Endothelial cell of umbilical vein (primary cell): ENCODE results near the gene ASPHD1. TPM values are rescaled to one million over a fixed set of nuclear protein-coding genes. Genes with fewer than 3 reads are reported as not detected.

Experiments
- BruUV-seq: library from RNA; stranded (reverse); fragments of 400-500 nt; replicated peaks from 2 replicates; lab custom pipeline; 2021; lab: Mats Ljungman, UMichigan
- CTCF ChIA-PET: fragments of 300-600, 350-600 bp; sonication (Branson Sonifier 250); formaldehyde crosslinking; loops from one replicate; lab custom pipeline; 2021; ENCODE audit warnings: antibody characterized with exemption, inconsistent platforms; lab: Charles Lee
- POLR2A ChIA-PET: fragments of 300-600, 350-600 bp; sonication (Branson Sonifier 250); formaldehyde crosslinking; loops from one replicate; lab custom pipeline; 2021; ENCODE audit warnings: antibody characterized with exemption, inconsistent platforms; lab: Charles Lee
- DNase-seq: peaks from one replicate; pipeline ENCODE4 v3.0.0-alpha.2; 2011; ENCODE audit warnings: low read depth, low spot score
- FAIRE-seq: peaks from 2 replicates; lab custom pipeline; 2011; peaks lifted over from hg19 to GRCh38; lab: Jason Lieb, UNC
- H2AFZ ChIP-seq: 2 replicates; pipeline ENCODE4 v1.6.0; 2012; ENCODE audit warnings: low read depth, low read length, control low read depth, inconsistent platforms
- H3K27ac ChIP-seq: 2 replicates; pipeline ENCODE4 v1.5.1; 2011; ENCODE audit warnings: low read depth, mild to moderate bottlenecking, control low read depth, low read length, moderate library complexity; ENCODE audit not compliant: insufficient read depth
- H3K27me3 ChIP-seq, 2 experiments: 2 replicates each; pipeline versions ENCODE4 v1.6.0 to v1.6.1; 2011; ENCODE audit warnings: low read length in 2 of 2, mixed read lengths in 1 of 2; ENCODE audit not compliant: control insufficient read depth in 2 of 2, insufficient read depth in 2 of 2
- H3K36me3 ChIP-seq, 2 experiments: 2 replicates in 1 of 2; 3 replicates in 1 of 2; pipeline ENCODE4 v1.5.1; 2011; ENCODE audit warnings: low read length in 2 of 2, mild to moderate bottlenecking in 1 of 2, moderate library complexity in 1 of 2; ENCODE audit not compliant: control insufficient read depth in 2 of 2, insufficient read depth in 2 of 2; ENCODE audit errors: extremely low read depth in 1 of 2
- H3K4me1 ChIP-seq: 3 replicates; pipeline ENCODE4 v1.5.1; 2011; ENCODE audit warnings: mild to moderate bottlenecking, low read length; ENCODE audit not compliant: control insufficient read depth, insufficient read depth; ENCODE audit errors: extremely low read depth
- H3K4me2 ChIP-seq: 2 replicates; pipeline ENCODE4 v1.6.1; 2011; ENCODE audit warnings: low read length, control low read depth, mixed read lengths; ENCODE audit not compliant: insufficient read depth
- H3K4me3 ChIP-seq, 3 experiments: fragments of 200-600 bp in 1 of 3; sonication (generic), shearing (Covaris generic) in 1 of 3; replicated peaks in 1 of 3; 2 replicates each; pipeline ENCODE4 v1.5.1; 2011 to 2016; ENCODE audit warnings: control low read depth in 3 of 3, low read length in 3 of 3, mild to moderate bottlenecking in 2 of 3, inconsistent platforms in 1 of 3, low read depth in 1 of 3, moderate library complexity in 1 of 3; ENCODE audit not compliant: insufficient read depth in 1 of 3
- H3K79me2 ChIP-seq: 2 replicates; pipeline ENCODE4 v1.6.0; 2012; ENCODE audit warnings: low read length, inconsistent platforms; ENCODE audit not compliant: control insufficient read depth, insufficient read depth
- H3K9ac ChIP-seq: replicated peaks from 2 replicates; pipeline ENCODE3; 2011; ENCODE audit warnings: low read length, control low read depth; ENCODE audit not compliant: insufficient read depth; ENCODE audit errors: extremely low read depth
- H3K9me1 ChIP-seq: replicated peaks from 3 replicates; pipeline ENCODE4 v1.6.0; 2011; ENCODE audit warnings: mild to moderate bottlenecking, low read length; ENCODE audit not compliant: control insufficient read depth, insufficient read depth; ENCODE audit errors: extremely low read depth
- H3K9me3 ChIP-seq: replicated peaks from 2 replicates; pipeline ENCODE4 v1.5.1; 2012; ENCODE audit warnings: low read length, inconsistent platforms; ENCODE audit not compliant: control insufficient read depth, insufficient read depth
- H4K20me1 ChIP-seq: replicated peaks from 2 replicates; pipeline ENCODE3; 2011; ENCODE audit warnings: mild to moderate bottlenecking, low read length; ENCODE audit not compliant: control insufficient read depth, insufficient read depth; ENCODE audit errors: extremely low read depth
- EZH2 ChIP-seq: IDR thresholded peaks from 2 replicates; pipeline ENCODE4 v1.6.1; 2012; ENCODE audit warnings: borderline replicate concordance, low read depth, mild to moderate bottlenecking, moderate library complexity, low read length, inconsistent platforms; ENCODE audit not compliant: severe bottlenecking
- FOS ChIP-seq: IDR thresholded peaks from 2 replicates; pipeline ENCODE4 v1.6.1; 2011; ENCODE audit warnings: mild to moderate bottlenecking, low read length, moderate library complexity, borderline replicate concordance; ENCODE audit not compliant: insufficient read depth
- GATA2 ChIP-seq: IDR thresholded peaks from 2 replicates; pipeline ENCODE4 v1.7.0; 2011; ENCODE audit warnings: low read depth, mild to moderate bottlenecking, moderate library complexity, mixed read lengths, low read length; ENCODE audit not compliant: insufficient read length, insufficient read depth
- JUN ChIP-seq: IDR thresholded peaks from 2 replicates; pipeline ENCODE4 v1.6.1; 2011; ENCODE audit warnings: borderline replicate concordance, low read depth; ENCODE audit not compliant: insufficient read length, insufficient read depth
- MYC ChIP-seq: IDR thresholded peaks from one replicate; pipeline ENCODE4 v1.6.1; 2011; ENCODE audit warnings: mild to moderate bottlenecking, low read depth, low read length
- POLR2A ChIP-seq: IDR thresholded peaks from 2 replicates; pipeline ENCODE4 v1.6.1; 2012; ENCODE audit warnings: low read depth, mild to moderate bottlenecking, control low read depth, low read length
- POLR2AphosphoS5 ChIP-seq: IDR thresholded peaks from 2 replicates; pipeline ENCODE4 v1.6.1; 2012; ENCODE audit warnings: low read depth, mild to moderate bottlenecking, control low read depth, low read length, moderate library complexity; ENCODE audit not compliant: insufficient read depth
- dilution Hi-C: fragments of 300-500 bp; cut with MboI; formaldehyde crosslinking; loops from one replicate; pipeline ENCODE4 v1.15.0; 2019; ENCODE audit warnings: low sequenced_read_pairs; ENCODE audit not compliant: extremely low pct_ligation_motif_present
- intact Hi-C: fragments of 100-400 bp; cut with micrococcal nuclease; formaldehyde crosslinking; loops from one replicate; pipeline ENCODE4 v1.10.0; 2022
- polyA plus RNA-seq, 4 experiments: library from polyadenylated mRNA; depleted of rRNA in 3 of 4; stranded (reverse) in 3 of 4; unstranded in 1 of 4; fragments of >200 nt; gene quantifications; 2 replicates each; pipeline versions ENCODE4 v1.2.1 to v1.2.3, GENCODE V29; 2011 to 2012; ENCODE audit warnings: missing spikeins in 1 of 4
- total RNA-seq: library from RNA; stranded (reverse); gene quantifications from 2 replicates; pipeline ENCODE4 v1.2.3, GENCODE V29; 2021
- TF ChIP-seq, protein P1 (sequence below), 2 donors: IDR thresholded peaks; 1 replicate in 1 of 2; 2 replicates in 1 of 2; pipeline ENCODE4 v1.5.1; 2011; ENCODE audit warnings: low read length in 2 of 2, mild to moderate bottlenecking in 2 of 2, moderate library complexity in 2 of 2, control low read depth in 1 of 2, inconsistent platforms in 1 of 2, low read depth in 1 of 2; ENCODE audit not compliant: insufficient read depth in 1 of 2; ENCODE audit errors: extremely low read depth in 1 of 2
- TF ChIP-seq, protein P2 (sequence below): IDR thresholded peaks from 2 replicates; pipeline ENCODE4 v1.6.1; 2011; ENCODE audit not compliant: insufficient read depth, insufficient read length

The ASPHD1 gene
- total and polyA plus RNA-seq, 2 donors (not counting 3 experiments of a cell fraction or from before 2014, with no cell fraction given) = 0.90 to 1.2 TPM

DNA sequence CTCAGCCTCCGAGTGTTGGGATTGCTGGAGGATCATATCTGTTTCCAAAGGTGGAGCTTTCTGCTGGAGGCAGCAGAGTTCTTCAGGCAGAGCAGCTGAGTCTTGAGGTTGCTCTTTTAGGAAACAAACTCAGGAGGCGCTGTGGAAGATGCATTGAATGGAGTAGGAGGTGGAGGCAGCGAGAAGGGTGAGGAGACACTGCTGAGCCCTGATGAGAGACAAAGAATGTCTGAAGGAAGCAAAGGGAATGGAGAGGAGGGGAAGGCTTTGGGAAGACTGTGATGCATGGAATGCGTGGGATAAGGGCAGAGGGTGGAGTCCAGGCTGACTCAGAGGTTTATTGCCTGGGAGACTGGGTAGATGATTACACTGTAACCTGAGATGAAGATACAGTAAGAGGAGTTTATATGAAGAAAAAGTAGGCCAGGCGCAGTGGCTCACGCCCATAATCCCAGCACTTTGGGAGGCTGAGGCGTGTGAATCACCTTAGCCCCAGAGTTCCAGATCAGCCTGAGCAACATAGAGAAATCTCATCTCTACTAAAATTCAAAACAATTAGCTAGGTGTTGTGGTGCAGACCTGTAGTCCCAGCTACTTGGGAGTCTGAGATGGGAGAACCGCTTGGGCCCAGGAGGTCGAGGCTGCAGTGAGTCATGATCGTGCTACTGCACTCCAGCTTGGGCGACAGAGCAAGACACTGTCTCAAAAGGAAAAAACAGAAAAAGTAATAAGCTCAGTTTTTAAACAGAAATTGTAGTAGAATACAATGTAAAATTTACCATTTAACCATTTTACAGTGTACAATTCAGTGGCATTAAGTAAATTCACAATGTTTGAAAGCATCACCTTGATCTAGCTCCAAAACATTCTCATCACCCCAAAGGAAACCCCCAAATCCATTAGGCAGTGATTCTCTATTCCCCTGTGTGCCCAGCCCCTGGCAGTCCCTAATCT is 43.8 kb downstream of the ASPHD1 start:
- DNase-seq = peak; percentile 38
- Histone ChIP-seq H3K27me3 (no peaks in the 10 kb centered on the region), H2AFZ (no peak overlapping the region), H3K9ac (no peak overlapping the region), H4K20me1 (no peaks in the 10 kb centered on the region), H3K27ac (no peak overlapping the region), H3K9me3 (no peaks in the 10 kb centered on the region), H3K36me3 (no peaks in the 10 kb centered on the region), H3K4me2 (no peak overlapping the region), H3K79me2 (no peaks in the 10 kb centered on the region), H3K9me1 (no peaks in the 10 kb centered on the region), H3K4me1 (no peaks in the 10 kb centered on the region), H3K4me3 (no peak overlapping the region)
- POLR2A ChIA-PET = no interaction called here
- CTCF ChIA-PET = interaction anchor here (0.6 to 1.6 kb wide), 6 partner anchors 9 to 96 kb away, joined by 3 to 4 read pairs (median 3); partner anchors contain the start of genes KCTD13 and TMEM219
- no TSS peak for BruUV-seq
- FAIRE-seq = peak; percentile 53
- intact Hi-C loops = no loop called here
- TF ChIP-seq JUN = no peak
- no peak for TF ChIP-seq POLR2A
- TF ChIP-seq GATA2 = no peak
- no peak for TF ChIP-seq FOS
- TF ChIP-seq MYC = no peak
- no peak for TF ChIP-seq POLR2AphosphoS5
- TF ChIP-seq, protein P1, sequence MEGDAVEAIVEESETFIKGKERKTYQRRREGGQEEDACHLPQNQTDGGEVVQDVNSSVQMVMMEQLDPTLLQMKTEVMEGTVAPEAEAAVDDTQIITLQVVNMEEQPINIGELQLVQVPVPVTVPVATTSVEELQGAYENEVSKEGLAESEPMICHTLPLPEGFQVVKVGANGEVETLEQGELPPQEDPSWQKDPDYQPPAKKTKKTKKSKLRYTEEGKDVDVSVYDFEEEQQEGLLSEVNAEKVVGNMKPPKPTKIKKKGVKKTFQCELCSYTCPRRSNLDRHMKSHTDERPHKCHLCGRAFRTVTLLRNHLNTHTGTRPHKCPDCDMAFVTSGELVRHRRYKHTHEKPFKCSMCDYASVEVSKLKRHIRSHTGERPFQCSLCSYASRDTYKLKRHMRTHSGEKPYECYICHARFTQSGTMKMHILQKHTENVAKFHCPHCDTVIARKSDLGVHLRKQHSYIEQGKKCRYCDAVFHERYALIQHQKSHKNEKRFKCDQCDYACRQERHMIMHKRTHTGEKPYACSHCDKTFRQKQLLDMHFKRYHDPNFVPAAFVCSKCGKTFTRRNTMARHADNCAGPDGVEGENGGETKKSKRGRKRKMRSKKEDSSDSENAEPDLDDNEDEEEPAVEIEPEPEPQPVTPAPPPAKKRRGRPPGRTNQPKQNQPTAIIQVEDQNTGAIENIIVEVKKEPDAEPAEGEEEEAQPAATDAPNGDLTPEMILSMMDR (IDR thresholded peaks at IDR 0.05; ENCODE audit: extremely low read depth in 1 of 2, insufficient read depth in 1 of 2, low read depth in 1 of 2, low read length in 2 of 2) = no peak
- TF ChIP-seq, protein P2, sequence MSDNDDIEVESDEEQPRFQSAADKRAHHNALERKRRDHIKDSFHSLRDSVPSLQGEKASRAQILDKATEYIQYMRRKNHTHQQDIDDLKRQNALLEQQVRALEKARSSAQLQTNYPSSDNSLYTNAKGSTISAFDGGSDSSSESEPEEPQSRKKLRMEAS = no peak
- TF ChIP-seq EZH2 = no peak
- dilution Hi-C loops = no loop called here
